ENCODE measurements around the gene LDLRAD3. TPM values are rescaled to one million over a fixed set of nuclear protein-coding genes. Genes with fewer than 3 reads are reported as not detected.

Gene LDLRAD3
- total RNA-seq, 1 experiment from 2014 or later = 55.7 TPM

DNA sequence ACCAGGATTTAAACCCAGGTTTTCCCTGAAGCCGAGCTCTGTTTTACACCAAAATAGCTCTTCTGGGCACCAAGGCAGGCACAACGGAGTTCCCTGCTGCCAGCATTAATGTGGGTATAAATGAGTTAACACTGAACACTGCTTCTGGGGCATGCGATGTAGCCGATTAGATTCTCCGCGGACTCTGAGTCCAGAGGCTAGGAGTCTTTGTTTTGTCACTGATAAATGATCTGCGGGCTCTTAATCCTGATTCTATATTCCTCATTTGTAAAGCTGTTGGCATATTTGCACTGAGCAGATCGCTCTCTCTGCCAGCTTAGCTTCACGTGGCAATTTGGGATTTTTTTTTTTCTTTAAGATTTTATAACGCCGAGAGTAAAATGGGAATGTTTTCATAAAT, 16.8 kb upstream of the LDLRAD3 start:
- intact Hi-C loops (cut with micrococcal nuclease) = loop anchor here (5.0 kb wide), 1 partner anchor 310 kb away; the partner anchor contains the start of gene FJX1
- POLR2A ChIA-PET = interaction anchor here (0.9 to 5.8 kb wide), 17 partner anchors 8 to 308 kb away, joined by 3 to 66 read pairs (median 7); partner anchors contain the start of gene LDLRAD3
- TSS peak; percentile 97 for BruUV-seq (replicated peaks)

DNA sequence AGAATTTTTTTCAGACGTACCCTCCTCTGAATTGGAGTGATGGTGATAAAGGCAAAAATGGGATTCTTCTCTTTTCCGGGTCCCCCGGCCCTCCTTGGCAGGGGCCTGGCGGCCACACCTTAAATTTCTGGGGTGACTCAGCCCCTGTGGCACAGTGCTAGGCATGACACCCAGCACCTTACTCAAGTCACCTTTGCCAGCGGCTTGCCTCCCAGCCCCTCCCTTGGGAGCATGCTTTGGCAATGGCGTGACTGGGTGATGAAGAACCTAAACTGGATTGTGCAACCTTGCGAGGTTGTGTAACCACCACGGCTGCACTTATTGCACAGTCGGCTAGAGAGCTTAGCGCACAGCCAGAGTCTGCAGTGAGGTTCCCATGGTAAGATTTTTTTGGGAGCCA, 16.2 kb upstream of the LDLRAD3 start:
- TF ChIP-seq, protein P1, sequence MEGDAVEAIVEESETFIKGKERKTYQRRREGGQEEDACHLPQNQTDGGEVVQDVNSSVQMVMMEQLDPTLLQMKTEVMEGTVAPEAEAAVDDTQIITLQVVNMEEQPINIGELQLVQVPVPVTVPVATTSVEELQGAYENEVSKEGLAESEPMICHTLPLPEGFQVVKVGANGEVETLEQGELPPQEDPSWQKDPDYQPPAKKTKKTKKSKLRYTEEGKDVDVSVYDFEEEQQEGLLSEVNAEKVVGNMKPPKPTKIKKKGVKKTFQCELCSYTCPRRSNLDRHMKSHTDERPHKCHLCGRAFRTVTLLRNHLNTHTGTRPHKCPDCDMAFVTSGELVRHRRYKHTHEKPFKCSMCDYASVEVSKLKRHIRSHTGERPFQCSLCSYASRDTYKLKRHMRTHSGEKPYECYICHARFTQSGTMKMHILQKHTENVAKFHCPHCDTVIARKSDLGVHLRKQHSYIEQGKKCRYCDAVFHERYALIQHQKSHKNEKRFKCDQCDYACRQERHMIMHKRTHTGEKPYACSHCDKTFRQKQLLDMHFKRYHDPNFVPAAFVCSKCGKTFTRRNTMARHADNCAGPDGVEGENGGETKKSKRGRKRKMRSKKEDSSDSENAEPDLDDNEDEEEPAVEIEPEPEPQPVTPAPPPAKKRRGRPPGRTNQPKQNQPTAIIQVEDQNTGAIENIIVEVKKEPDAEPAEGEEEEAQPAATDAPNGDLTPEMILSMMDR (IDR thresholded peaks at IDR 0.05; ENCODE audit: unreplicated experiment) = no peak
- H3K36me3 Mint-ChIP-seq (ENCODE audit: insufficient read depth, unreplicated experiment) = no peaks in the 10 kb centered on the region
- H3K4me1 Mint-ChIP-seq (ENCODE audit: insufficient read depth, unreplicated experiment) = peaks cover 18% of the 10 kb centered on the region
- no peaks in the 10 kb centered on the region for H3K27me3 Mint-ChIP-seq (ENCODE audit: insufficient read depth, unreplicated experiment)
- intact Hi-C loops (cut with micrococcal nuclease) = loop anchor here (5.0 kb wide), 1 partner anchor 310 kb away; the partner anchor contains the start of gene FJX1
- H3K9me3 Mint-ChIP-seq (ENCODE audit: unreplicated experiment) = peaks cover 2% of the 10 kb centered on the region
- CTCF ChIA-PET = interaction anchor here (0.7 to 2.4 kb wide), 6 partner anchors 22 to 308 kb away, joined by 3 to 19 read pairs (median 4); no protein-coding TSS in a partner anchor
- POLR2A ChIA-PET = interaction anchor here (0.9 to 5.8 kb wide), 17 partner anchors 8 to 308 kb away, joined by 3 to 66 read pairs (median 7); partner anchors contain the start of gene LDLRAD3
- H3K4me3 Mint-ChIP-seq (ENCODE audit: unreplicated experiment) = peak overlapping the region; percentile 29
- DNase-seq (ENCODE audit: unreplicated experiment) = peak; percentile 99
- peak overlapping the region; percentile 91 for H3K27ac Mint-ChIP-seq (ENCODE audit: low read depth, unreplicated experiment)
- BruUV-seq (replicated peaks) = no TSS peak

More for the DNA sequence above, 16.8 kb upstream of the LDLRAD3 start:
- TF ChIP-seq, protein P1 (IDR thresholded peaks at IDR 0.05; ENCODE audit: unreplicated experiment) = no peak
- Mint-ChIP-seq H3K9me3 (ENCODE audit: unreplicated experiment) (no peaks in the 10 kb centered on the region), H3K36me3 (ENCODE audit: insufficient read depth, unreplicated experiment) (no peaks in the 10 kb centered on the region), H3K27ac (ENCODE audit: low read depth, unreplicated experiment) (peak overlapping the region; percentile 91), H3K4me3 (ENCODE audit: unreplicated experiment) (no peak overlapping the region), H3K4me1 (ENCODE audit: insufficient read depth, unreplicated experiment) (peaks cover 12% of the 10 kb centered on the region), H3K27me3 (ENCODE audit: insufficient read depth, unreplicated experiment) (no peaks in the 10 kb centered on the region)
- CTCF ChIA-PET = interaction anchor here (0.6 to 1.5 kb wide), 9 partner anchors 10 to 338 kb away, joined by 3 to 8 read pairs (median 4); no protein-coding TSS in a partner anchor
- no peak for DNase-seq (ENCODE audit: unreplicated experiment)

DNA sequence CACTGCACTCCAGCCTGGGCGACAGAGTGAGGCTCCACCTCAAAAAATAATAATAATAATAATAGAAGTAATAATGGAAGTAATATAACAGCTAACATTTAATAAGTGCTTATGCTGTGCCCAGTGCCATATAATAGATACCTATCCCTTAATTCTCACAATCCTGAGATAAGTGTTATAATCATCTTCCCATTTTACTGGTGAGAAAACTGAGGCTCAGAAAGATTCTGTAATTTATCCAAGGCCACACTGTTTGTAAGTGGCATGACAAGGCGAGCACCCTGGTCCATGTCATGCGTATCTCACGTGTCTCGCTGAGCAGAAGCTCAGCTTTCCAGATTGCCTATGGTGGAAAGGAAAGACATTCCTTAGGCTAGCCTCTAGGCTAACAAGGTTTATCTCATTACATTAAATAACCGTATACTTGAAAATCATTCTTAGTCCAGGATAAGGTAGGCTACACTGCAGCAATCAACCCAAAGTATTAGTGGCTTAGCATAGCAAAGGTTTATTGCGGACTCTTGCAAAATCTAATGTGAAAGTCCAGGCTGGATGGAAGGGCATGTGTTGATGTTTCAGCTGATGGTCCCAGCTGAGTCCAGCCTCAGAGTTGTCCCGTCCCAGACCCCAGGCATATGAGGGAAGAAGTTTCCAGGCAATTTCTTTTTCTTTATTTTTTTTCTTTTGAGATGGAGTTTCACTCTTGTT, 15.0 kb upstream of the LDLRAD3 start:
- CTCF ChIA-PET = interaction anchor here (1.7 to 2.4 kb wide), 2 partner anchors 23 to 107 kb away, joined by 4 to 19 read pairs; no protein-coding TSS in a partner anchor

DNA sequence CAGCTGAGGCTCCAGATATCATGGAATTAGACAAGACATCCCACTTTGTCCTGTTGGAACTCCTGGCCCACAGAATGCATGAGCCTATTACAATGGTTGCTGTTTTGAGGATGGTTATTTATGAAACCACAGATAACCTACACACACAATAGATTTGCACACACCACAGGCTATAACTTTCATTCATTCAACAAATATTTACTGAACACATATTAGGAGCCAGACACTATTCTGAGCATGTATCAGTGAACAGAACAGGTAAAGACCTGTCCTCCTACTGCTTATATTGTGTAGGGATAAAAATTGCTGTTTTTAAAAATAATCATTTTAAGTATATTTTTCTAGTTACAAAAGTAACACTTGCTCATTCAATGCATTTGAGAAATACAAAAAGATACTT, 13.4 kb upstream of the LDLRAD3 start:
- no peaks in the 10 kb centered on the region for H3K36me3 Mint-ChIP-seq (ENCODE audit: insufficient read depth, unreplicated experiment)
- H3K4me3 Mint-ChIP-seq (ENCODE audit: unreplicated experiment) = no peak overlapping the region
- no peak for DNase-seq (ENCODE audit: unreplicated experiment)
- H3K27ac Mint-ChIP-seq (ENCODE audit: low read depth, unreplicated experiment) = no peak overlapping the region
- H3K9me3 Mint-ChIP-seq (ENCODE audit: unreplicated experiment) = peaks cover 6% of the 10 kb centered on the region
- POLR2A ChIA-PET = no interaction called here
- CTCF ChIA-PET = no interaction called here
- no TSS peak for BruUV-seq (replicated peaks)
- TF ChIP-seq, protein P1 (IDR thresholded peaks at IDR 0.05; ENCODE audit: unreplicated experiment) = no peak
- peaks cover 20% of the 10 kb centered on the region for H3K4me1 Mint-ChIP-seq (ENCODE audit: insufficient read depth, unreplicated experiment)
- H3K27me3 Mint-ChIP-seq (ENCODE audit: insufficient read depth, unreplicated experiment) = no peaks in the 10 kb centered on the region
- intact Hi-C loops (cut with micrococcal nuclease) = no loop called here

More for the DNA sequence above, 15.0 kb upstream of the LDLRAD3 start:
- Mint-ChIP-seq H3K4me3 (ENCODE audit: unreplicated experiment) (no peak overlapping the region), H3K27ac (ENCODE audit: low read depth, unreplicated experiment) (no peak overlapping the region), H3K4me1 (ENCODE audit: insufficient read depth, unreplicated experiment) (peaks cover 21% of the 10 kb centered on the region), H3K36me3 (ENCODE audit: insufficient read depth, unreplicated experiment) (no peaks in the 10 kb centered on the region), H3K9me3 (ENCODE audit: unreplicated experiment) (peaks cover 6% of the 10 kb centered on the region), H3K27me3 (ENCODE audit: insufficient read depth, unreplicated experiment) (no peaks in the 10 kb centered on the region)
- no TSS peak for BruUV-seq (replicated peaks)
- TF ChIP-seq, protein P1 (IDR thresholded peaks at IDR 0.05; ENCODE audit: unreplicated experiment) = no peak
- POLR2A ChIA-PET = interaction anchor here (0.6 to 5.8 kb wide), 12 partner anchors 9 to 309 kb away, joined by 3 to 66 read pairs (median 7); partner anchors contain the start of gene LDLRAD3
- intact Hi-C loops (cut with micrococcal nuclease) = loop anchor here (5.0 kb wide), 1 partner anchor 312 kb away; the partner anchor contains the start of gene FJX1
- no peak for DNase-seq (ENCODE audit: unreplicated experiment)
